SU-DHL-6 (cell line): ENCODE measurements around the gene PPP1R3G.

Experiments used
- H2AFZ ChIP-seq: fragments of 200-600 bp; sonication (generic); 2 replicates; pipeline ENCODE4 v1.6.1; 2014; ENCODE audit warnings: low read depth, mild to moderate bottlenecking, moderate library complexity, mixed read lengths, antibody characterized with exemption, low read length; ENCODE audit not compliant: severe bottlenecking
- H3F3A ChIP-seq: fragments of 200-600 bp; shearing (Covaris generic); 2 replicates; pipeline ENCODE4 v1.6.0; 2016; ENCODE audit warnings: antibody characterized with exemption, mild to moderate bottlenecking; ENCODE audit not compliant: insufficient read depth
- H3K27ac ChIP-seq: fragments of 200-600 bp; sonication (generic); 2 replicates; pipeline ENCODE4 v1.5.1; 2016; ENCODE audit warnings: low read depth, mild to moderate bottlenecking, low read length, moderate library complexity, mixed read lengths
- H3K27me3 ChIP-seq: fragments of 200-600 bp; sonication (generic), shearing (Covaris generic); 2 replicates; pipeline ENCODE4 v1.6.0; 2014; ENCODE audit warnings: mild to moderate bottlenecking, low read length
- H3K36me3 ChIP-seq: fragments of 200-600 bp; sonication (generic); 2 replicates; pipeline ENCODE4 v1.6.1; 2014; ENCODE audit warnings: mild to moderate bottlenecking, low read length, mixed read lengths
- H3K4me2 ChIP-seq: fragments of 300-600, 200-600 bp; shearing (Covaris generic), sonication (generic); 2 replicates; pipeline ENCODE4 v1.6.0; 2014; ENCODE audit warnings: low read length, low read depth, mild to moderate bottlenecking; ENCODE audit not compliant: poor library complexity, severe bottlenecking
- H3K4me3 ChIP-seq: fragments of 200-600 bp; sonication (generic); 2 replicates; pipeline ENCODE4 v1.5.1; 2014; ENCODE audit warnings: antibody characterized with exemption, low read length, mild to moderate bottlenecking, mixed read lengths; ENCODE audit not compliant: insufficient read depth, poor library complexity, severe bottlenecking
- H3K79me2 ChIP-seq: fragments of 200-600 bp; sonication (generic); 2 replicates; pipeline ENCODE4 v1.6.1; 2014; ENCODE audit warnings: mild to moderate bottlenecking, low read length, moderate library complexity; ENCODE audit not compliant: insufficient read depth
- H3K9ac ChIP-seq: fragments of 200-600 bp; sonication (generic); 2 replicates; pipeline ENCODE4 v1.7.0; 2014; ENCODE audit warnings: mild to moderate bottlenecking, low read length
- H3K9me2 ChIP-seq: fragments of 200-600 bp; sonication (generic); replicated peaks from 2 replicates; pipeline ENCODE4 v1.6.1; 2014; ENCODE audit warnings: low read length; ENCODE audit not compliant: insufficient read depth
- H3K9me3 ChIP-seq: fragments of 200-600 bp; sonication (generic); 2 replicates; pipeline ENCODE4 v1.6.1; 2014; ENCODE audit warnings: low read length, mixed read lengths; ENCODE audit not compliant: insufficient read depth
- H4K20me1 ChIP-seq: fragments of 200-600 bp; sonication (generic); 2 replicates; pipeline ENCODE4 v1.6.1; 2014; ENCODE audit warnings: low read depth, mild to moderate bottlenecking, antibody characterized with exemption, low read length, moderate library complexity, mixed read lengths
- CTCF ChIP-seq: fragments of 200-600 bp; sonication (generic); IDR thresholded peaks from one replicate; pipeline ENCODE4 v1.5.1; 2017; ENCODE audit warnings: antibody characterized with exemption, mild to moderate bottlenecking, low read length, moderate library complexity; ENCODE audit not compliant: insufficient read depth, poor library complexity, severe bottlenecking
- EZH2phosphoT487 ChIP-seq: fragments of 200-600 bp; sonication (generic), shearing (Covaris generic); conservative IDR thresholded peaks from 2 replicates; pipeline ENCODE4 v1.6.1; 2018; ENCODE audit warnings: mild to moderate bottlenecking, antibody characterized with exemption, low read length, moderate library complexity, mixed read lengths

Gene PPP1R3G

DNA sequence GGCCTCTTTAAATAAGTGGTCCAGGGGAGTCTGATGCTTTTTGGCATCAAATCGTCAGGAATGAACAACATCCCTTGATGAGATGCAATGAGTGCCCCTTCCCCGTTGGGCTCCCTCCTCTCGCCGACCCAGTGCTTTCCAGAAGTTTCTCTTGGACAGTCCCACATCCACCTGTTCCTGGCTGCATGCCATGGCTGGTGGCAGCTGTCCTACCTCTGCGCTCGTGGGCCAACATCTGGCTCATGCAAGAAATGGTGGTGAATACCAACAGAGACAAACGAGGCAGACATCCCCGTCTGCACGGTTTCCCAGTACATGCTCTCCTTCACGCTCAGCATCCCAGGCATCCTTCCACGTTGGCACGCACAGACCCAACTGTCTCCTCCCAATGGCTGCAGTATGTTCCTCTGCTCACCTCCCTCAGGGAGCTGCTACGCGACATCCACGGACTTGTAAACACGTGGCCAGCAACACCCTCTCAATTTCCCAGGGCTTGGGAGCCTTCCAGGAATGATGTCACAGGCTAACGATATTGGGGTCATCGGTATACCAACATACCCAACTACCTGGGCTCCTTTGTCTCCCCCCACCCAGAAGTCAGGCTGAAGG lies 37.5 kb downstream of the PPP1R3G start:
- no peak overlapping the region for H3K27ac ChIP-seq
- H3K9me2 ChIP-seq = no peaks in the 10 kb centered on the region

DNA sequence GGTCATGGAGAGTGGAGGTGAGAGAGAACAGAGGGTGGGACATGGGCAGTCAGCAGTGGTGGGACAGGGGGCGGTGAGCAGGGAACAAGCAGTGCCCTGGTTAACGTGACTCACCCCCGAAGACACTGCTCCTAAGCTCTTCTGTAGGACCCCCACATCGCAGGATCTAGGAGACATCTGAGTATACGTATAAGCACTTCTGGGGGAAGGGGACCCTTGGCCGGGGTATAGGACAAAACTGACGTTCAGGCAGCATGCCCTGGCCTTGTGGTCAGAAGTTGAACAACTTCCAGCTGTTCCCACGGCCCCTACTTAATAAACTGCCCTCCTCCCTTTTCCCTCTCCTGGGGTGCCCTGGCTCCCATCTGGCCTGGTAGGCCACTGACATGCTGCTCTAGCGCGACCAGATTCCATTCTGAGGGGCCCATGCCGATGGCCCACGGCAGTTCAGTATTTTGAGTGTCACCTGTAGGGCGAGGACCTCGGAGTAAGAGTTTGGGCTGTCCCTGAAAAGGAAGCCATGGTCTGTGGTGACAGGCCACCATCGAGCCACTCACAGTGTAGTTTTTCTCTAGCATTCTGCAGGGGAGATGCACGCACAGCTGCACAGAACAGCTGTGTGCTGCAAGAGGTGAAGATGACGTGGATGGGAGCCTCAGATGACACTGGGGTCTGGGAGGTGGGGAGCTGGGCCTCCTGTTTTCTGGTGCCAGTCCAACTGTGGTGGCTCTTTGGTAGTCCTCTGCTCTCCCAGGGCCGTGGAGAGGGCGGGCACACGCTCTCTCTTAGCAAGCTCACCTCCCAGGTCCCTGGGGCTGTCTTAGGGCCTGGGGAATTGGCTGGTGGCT lies 38.4 kb downstream of the PPP1R3G start:
- Histone ChIP-seq H2AFZ (no peak overlapping the region), H3K4me3 (no peak overlapping the region), H3K9me2 (no peaks in the 10 kb centered on the region), H3K9me3 (no peaks in the 10 kb centered on the region), H3K79me2 (no peaks in the 10 kb centered on the region), H3K36me3 (no peaks in the 10 kb centered on the region), H3K9ac (no peak overlapping the region), H4K20me1 (no peaks in the 10 kb centered on the region), H3F3A (no peaks in the 10 kb centered on the region), H3K4me2 (no peak overlapping the region), H3K27ac (no peak overlapping the region), H3K27me3 (no peaks in the 10 kb centered on the region)
- TF ChIP-seq CTCF (no peak), EZH2phosphoT487 (no peak)

More for the DNA sequence above, 37.5 kb downstream of the PPP1R3G start:
- no peaks in the 10 kb centered on the region for H3K27me3 ChIP-seq
- H3K4me3 ChIP-seq = no peak overlapping the region
- H3F3A ChIP-seq = no peaks in the 10 kb centered on the region
- TF ChIP-seq CTCF (no peak), EZH2phosphoT487 (no peak)
- H3K9me3 ChIP-seq = no peaks in the 10 kb centered on the region
- H2AFZ ChIP-seq = no peak overlapping the region
- no peaks in the 10 kb centered on the region for H3K36me3 ChIP-seq
- no peaks in the 10 kb centered on the region for H4K20me1 ChIP-seq
- no peak overlapping the region for H3K4me2 ChIP-seq
- no peak overlapping the region for H3K9ac ChIP-seq
- H3K79me2 ChIP-seq = no peaks in the 10 kb centered on the region

GRCh38 chr6:5124526-5124925 lies 39.4 kb downstream of the PPP1R3G start:
- H3F3A ChIP-seq = no peaks in the 10 kb centered on the region
- H3K27ac ChIP-seq = no peak overlapping the region
- H2AFZ ChIP-seq = no peak overlapping the region
- no peak overlapping the region for H3K4me2 ChIP-seq
- H3K4me3 ChIP-seq = no peak overlapping the region
- no peaks in the 10 kb centered on the region for H3K79me2 ChIP-seq
- H3K9ac ChIP-seq = no peak overlapping the region
- H3K36me3 ChIP-seq = no peaks in the 10 kb centered on the region
- no peak for TF ChIP-seq EZH2phosphoT487
- TF ChIP-seq CTCF = no peak
- H3K27me3 ChIP-seq = no peaks in the 10 kb centered on the region
- no peaks in the 10 kb centered on the region for H4K20me1 ChIP-seq
- no peaks in the 10 kb centered on the region for H3K9me3 ChIP-seq
- H3K9me2 ChIP-seq = no peaks in the 10 kb centered on the region
